GM18907 (cell line): ENCODE measurements around the gene CBX2.

Experiments used
- ATAC-seq: cut with Tn5 transposase; IDR thresholded peaks from one replicate; pipeline ENCODE4 v1.9.1; 2021; ENCODE audit warnings: mild to moderate bottlenecking, moderate library complexity; ENCODE audit not compliant: unreplicated experiment

The CBX2 gene

GRCh38 chr17:79811011-79811867 is 33.3 kb downstream of the CBX2 start:
- ATAC-seq, result no peak

- ATAC-seq, result no peak
These were observed 34.0 kb downstream of the CBX2 start for GRCh38 chr17:79811868-79812352.

- ATAC-seq, result no peak
These were observed 34.7 kb downstream of the CBX2 start for GRCh38 chr17:79812353-79813258.

GRCh38 chr17:79813297-79814126 is 35.6 kb downstream of the CBX2 start:
- ATAC-seq, result no peak

- no peak for ATAC-seq
These were observed 36.4 kb downstream of the CBX2 start for GRCh38 chr17:79814127-79814973.

- no peak for ATAC-seq
These were observed 37.3 kb downstream of the CBX2 start for GRCh38 chr17:79814974-79815835.

GRCh38 chr17:79815836-79816461 is 38.0 kb downstream of the CBX2 start:
- no peak for ATAC-seq

GRCh38 chr17:79818026-79818758 is 40.2 kb downstream of the CBX2 start:
- no peak for ATAC-seq

- no peak for ATAC-seq
These were observed 41.1 kb downstream of the CBX2 start for GRCh38 chr17:79819085-79819484.

GRCh38 chr17:79819534-79820276 is 41.8 kb downstream of the CBX2 start:
- ATAC-seq, result no peak

GRCh38 chr17:79820959-79821330 is 43.0 kb downstream of the CBX2 start:
- ATAC-seq, result no peak

- no peak for ATAC-seq
These were observed 43.6 kb downstream of the CBX2 start for GRCh38 chr17:79821331-79822095.

- ATAC-seq, result no peak
These were observed 44.7 kb downstream of the CBX2 start for GRCh38 chr17:79822583-79823124.

- ATAC-seq, result no peak
These were observed 46.3 kb downstream of the CBX2 start for GRCh38 chr17:79824234-79824633.

GRCh38 chr17:79824893-79825579 is 47.1 kb downstream of the CBX2 start:
- ATAC-seq, result no peak

- ATAC-seq, result no peak
These were observed 47.6 kb downstream of the CBX2 start for GRCh38 chr17:79825580-79825921.
